HS-27A (cell line): ENCODE results near the gene AP4E1.
"Not testable (repeated sequence)": the region's sequence is repeated elsewhere in the genome, so short reads cannot be mapped to it uniquely, and the experiment has no call there.

Source experiments
- DNase-seq: peaks from one replicate; pipeline ENCODE4 v3.0.0-alpha.2; 2012; ENCODE audit warnings: low read depth, missing footprints

Gene AP4E1

GRCh38 chr15:50945725-50946124, 37.2 kb downstream of the AP4E1 start:
- no peak for DNase-seq

DNA sequence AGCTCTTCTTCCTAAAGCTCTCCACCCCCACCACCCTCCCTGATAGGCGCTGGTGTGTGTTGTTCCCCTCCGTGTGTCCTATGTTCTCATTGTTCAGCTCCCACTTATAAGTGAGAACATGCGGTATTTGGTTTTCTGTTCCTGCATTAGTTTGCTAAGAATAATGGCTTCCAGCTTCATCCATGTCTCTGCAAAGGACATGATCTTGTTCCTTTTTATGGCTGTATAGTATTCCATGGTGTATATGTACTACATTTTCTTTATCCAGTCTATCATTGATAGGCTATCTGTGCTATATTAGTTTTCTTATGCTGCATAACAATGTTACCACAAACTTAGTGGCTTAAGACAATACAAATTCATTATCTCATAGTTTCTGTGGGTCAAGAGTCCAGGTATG, 42.3 kb downstream of the AP4E1 start:
- DNase-seq: not testable (repeated sequence)

- DNase-seq: no peak
Observed at GRCh38 chr15:50953302-50953701, 44.8 kb downstream of the AP4E1 start.

- not testable (repeated sequence) for DNase-seq
Observed at GRCh38 chr15:50954837-50955236, 46.4 kb downstream of the AP4E1 start.

- DNase-seq: no peak
Observed at GRCh38 chr15:50959717-50960116, 51.2 kb downstream of the AP4E1 start.

DNA sequence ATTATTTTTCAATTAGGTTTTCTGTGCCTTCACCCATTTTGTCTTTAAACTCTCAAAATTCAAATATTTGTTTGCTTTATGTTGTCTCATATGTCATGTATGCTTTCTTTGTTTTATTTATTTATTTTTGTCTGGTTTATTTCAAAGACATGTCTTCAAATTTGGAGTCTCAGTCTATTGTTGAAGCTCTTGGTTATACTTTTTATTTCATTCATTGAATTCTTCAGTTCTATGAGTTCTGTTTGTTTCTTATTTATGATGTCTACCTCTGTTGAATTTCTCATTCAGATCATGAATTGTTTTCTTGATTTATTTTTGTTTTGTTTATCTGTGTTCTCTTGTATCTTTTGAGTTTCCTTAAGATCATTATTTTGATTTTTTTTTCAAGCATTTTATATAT, 55.6 kb downstream of the AP4E1 start:
- no peak for DNase-seq

DNA sequence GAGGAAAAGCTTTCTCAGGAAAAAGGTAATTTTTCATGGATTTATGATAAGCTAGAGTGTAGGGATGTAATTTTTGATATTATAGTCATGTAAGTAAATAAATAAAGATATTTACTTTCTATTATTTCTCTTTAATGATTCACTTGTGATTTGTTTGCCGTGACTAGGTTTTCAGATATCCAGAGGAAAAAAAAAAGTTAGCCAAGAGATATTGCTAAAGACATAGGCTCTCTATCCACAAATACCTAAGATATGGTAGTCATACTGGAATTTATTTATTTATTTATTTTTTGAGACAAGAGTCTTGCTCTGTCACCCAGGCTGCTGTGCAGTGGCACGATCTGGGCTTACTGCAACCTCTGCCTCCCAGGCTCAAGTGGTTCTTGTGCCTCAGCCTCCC, 59.9 kb downstream of the AP4E1 start:
- DNase-seq: no peak

DNA sequence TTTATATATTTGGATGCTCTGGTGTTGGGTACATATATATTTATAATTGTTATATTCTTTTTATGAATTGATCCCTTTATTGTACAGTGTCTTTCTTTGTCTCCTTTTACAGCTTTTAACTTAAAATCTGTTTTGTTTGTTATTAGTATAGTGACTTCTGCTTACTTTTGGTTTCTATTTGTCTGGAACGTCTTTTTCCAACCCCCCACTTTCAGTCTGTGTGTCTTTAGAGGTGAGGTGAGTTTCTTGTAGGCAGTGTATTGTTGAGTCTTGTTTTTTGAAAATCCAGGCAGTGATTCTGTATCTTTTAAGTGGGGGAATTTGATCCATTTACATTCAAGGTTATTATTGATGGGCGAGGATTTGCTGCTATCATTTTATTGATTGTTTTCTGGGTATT, 62.0 kb downstream of the AP4E1 start:
- no peak for DNase-seq

GRCh38 chr15:50971115-50971514, 62.6 kb downstream of the AP4E1 start:
- no peak for DNase-seq

DNA sequence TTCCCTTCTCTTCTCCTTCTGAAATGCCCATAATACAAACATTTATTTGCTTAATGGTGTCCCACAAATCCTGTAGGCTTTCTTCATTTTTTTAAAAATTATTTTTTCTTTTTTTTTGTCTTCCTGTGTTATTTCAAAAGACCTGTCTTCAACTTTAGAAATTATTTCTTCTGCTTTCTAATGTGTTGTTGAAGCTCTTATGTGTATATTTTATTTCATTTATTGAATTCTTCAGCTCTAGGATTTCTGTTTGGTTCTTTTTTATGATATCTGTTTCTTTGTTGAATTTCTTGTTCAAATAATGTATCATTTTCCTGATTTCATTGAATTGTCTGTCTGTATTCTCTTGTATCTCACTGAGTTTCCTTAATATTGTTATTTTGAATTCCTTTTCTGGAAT, 63.1 kb downstream of the AP4E1 start:
- DNase-seq: no peak

- no peak for DNase-seq
Observed at GRCh38 chr15:50973605-50974004, 65.1 kb downstream of the AP4E1 start.

GRCh38 chr15:50977162-50977561, 68.7 kb downstream of the AP4E1 start:
- no peak for DNase-seq

GRCh38 chr15:50978580-50978979, 70.1 kb downstream of the AP4E1 start:
- DNase-seq: no peak

DNA sequence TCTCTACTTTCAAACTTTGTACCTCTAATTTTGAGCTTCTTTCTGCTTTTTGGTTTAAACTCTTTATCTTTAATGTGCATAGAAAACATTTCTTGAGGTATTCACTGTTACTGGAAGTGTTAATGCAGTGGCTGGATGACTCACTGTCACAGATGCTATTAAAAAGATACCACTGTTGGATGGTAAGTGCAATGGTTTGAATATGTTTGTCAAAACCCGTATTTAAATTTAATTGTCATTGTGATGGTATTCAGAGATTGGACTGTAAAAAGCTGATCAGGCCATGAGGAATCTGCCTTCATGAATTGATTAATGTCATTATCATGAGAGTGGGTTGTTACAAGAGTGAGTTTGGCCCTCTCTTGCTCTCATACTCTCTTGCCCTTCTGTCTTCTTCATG, 70.6 kb downstream of the AP4E1 start:
- no peak for DNase-seq

DNA sequence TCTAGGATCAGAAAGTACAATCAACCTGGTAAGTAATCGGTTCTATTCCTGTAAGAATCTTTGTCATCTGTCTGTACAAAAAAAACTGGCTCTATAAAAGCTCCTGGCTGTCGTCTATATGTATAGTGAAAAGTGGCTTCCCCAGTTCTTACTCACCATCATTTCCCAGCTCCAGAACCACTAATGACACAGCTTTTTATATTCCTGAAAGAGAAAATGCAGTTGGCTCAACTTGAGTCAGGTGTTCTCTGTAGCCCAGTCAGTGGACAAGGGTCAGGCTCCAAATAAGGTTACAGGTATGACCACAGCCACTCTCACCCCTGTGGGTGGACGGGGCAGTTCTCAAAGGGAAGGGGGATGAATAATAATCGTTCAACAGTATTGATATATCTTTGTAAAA, 85.1 kb downstream of the AP4E1 start:
- DNase-seq: no peak

DNA sequence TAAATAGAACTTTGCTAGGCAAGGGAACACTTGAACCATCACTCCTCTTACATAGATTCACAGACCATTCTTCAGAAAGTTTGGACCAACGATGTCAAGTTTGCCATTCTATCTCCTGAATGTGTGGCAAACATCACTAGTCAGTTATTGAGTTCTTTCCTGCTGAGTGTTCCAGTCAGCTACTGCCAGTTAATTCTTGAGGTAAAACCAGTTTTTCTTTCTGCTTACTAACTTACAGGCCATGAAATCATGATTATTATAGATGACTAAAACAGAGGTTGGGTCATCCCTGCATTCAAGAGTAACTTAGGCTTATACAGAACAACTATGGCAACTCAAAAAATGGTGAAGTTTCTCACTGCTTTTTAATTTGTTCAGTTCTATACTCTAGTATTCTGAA, 88.2 kb downstream of the AP4E1 start:
- no peak for DNase-seq

DNA sequence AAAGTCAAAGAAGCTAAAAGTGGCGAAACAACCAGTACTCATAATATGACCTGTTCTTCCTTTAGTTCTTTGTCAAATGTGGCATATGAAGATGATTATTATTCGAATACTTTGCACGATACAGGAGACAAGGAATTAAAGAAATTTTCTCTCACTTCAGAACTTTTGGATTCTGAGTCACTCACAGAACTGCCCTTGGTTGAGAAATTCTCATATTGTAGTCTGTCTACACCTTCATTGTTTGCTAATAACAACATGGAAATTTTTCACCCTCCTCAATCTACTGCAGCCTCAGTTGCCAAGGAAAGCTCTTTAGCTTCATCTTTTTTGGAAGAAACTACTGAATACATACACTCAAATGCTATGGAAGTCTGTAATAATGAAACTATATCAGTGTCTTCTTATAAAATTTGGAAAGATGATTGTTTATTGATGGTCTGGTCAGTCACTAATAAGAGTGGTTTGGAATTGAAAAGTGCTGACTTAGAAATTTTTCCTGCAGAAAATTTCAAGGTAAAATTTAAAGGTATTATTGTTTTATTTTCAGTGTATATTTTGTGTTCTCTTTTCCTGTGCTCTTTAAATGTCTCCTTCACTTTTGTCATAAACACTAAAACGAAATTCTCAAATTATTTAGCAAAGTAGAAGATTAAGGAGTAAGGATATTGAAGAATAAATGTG, 89.0 kb downstream of the AP4E1 start:
- DNase-seq: no peak

- DNase-seq: no peak
Observed at GRCh38 chr15:51004103-51004551, 95.6 kb downstream of the AP4E1 start.

GRCh38 chr15:51006336-51006985, 98.0 kb downstream of the AP4E1 start:
- DNase-seq: no peak

DNA sequence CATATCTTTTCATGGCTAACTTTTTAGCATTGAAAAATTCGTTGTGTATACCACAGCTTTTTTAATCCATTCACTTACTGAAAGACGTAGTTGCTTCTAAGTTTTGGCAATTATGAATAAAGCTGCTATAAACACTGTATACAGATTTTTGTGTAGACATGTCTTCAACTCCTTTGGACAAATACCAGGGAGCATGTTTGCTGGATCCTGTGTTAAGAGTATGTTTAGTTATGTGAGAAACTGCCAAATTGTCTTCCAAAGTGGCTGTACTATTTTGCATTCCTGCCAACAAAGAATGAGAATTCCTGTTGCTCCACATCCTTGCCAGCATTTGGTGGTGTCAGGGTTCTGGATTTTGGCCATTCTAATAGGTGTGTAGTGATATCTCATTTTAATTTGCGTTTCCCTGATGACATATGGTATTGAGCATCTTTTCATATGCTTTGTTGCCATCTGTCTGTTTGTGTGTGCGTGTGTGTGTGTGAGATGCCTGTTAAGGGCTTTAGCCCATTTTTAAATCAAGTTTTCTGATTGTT, 98.7 kb downstream of the AP4E1 start:
- no peak for DNase-seq

DNA sequence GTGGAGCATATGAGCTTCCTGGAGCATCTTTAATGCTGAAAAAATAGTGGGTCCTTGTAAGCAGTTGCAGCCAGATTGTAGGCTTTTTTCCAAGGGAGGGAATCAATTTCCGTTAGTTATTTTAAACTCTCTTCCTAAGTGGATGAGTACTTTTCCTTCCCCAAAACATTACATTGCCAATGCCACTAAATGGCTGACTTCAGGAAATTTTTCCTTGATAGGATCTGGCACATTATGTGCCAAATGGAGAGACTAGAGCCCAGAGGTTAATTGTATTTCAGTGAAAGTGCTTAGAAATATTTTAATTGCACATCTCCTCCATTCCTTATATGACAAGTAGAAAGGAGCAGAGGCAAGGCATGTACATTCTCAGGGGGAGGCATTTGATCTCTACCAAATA, 102.7 kb downstream of the AP4E1 start:
- DNase-seq: no peak

- DNase-seq: no peak
Observed at GRCh38 chr15:51016615-51017014, 108.1 kb downstream of the AP4E1 start.

DNA sequence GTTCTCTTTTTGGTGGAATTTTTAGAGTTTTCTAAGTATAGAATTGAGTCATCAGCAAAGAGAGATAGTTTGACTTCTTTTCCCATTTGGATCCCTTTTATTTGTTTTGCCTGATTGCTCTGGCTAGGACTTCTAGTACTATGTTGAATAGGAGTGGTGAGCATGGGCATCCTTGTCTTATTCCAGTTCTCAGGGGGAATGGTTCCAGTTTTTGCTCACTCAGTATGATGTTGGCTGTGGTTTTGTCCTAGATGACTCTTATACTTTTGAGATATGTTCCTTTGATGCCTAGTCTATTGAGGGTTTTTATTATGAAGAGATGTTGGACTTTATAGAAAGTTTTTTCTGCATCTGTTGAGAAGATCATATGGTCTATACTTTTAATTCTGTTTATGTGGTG, 113.7 kb downstream of the AP4E1 start:
- no peak for DNase-seq

GRCh38 chr15:51023499-51023898, 115.0 kb downstream of the AP4E1 start:
- DNase-seq: no peak
